ENCODE measurements around the gene FYB1.

DNA sequence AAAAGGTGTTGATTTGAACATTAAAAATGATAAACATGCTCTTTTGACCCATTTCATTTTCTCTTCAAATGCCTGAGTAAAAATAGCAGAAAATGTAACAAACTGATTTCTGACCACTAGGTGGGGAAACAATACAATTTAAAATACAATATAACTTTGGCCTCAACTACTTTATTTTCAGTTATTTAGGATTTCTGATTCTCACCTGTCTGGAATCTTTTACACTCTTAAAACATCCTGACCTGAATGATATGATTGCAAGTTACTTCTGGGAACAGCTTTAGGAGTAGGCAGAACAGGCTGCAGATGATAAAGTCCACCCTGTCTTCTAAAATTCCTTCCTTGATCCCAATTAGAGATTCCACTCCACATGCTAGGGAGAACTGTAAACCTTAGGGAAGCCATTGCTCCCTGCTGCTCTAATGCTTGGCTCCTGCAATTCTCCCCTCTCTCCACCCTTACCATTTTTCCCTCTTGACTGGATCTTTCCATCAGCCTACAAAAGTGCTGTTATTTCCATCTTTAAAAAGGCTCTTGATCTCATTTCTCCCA is 70.3 kb downstream of the FYB1 start:
- TF ChIP-seq, protein P1, sequence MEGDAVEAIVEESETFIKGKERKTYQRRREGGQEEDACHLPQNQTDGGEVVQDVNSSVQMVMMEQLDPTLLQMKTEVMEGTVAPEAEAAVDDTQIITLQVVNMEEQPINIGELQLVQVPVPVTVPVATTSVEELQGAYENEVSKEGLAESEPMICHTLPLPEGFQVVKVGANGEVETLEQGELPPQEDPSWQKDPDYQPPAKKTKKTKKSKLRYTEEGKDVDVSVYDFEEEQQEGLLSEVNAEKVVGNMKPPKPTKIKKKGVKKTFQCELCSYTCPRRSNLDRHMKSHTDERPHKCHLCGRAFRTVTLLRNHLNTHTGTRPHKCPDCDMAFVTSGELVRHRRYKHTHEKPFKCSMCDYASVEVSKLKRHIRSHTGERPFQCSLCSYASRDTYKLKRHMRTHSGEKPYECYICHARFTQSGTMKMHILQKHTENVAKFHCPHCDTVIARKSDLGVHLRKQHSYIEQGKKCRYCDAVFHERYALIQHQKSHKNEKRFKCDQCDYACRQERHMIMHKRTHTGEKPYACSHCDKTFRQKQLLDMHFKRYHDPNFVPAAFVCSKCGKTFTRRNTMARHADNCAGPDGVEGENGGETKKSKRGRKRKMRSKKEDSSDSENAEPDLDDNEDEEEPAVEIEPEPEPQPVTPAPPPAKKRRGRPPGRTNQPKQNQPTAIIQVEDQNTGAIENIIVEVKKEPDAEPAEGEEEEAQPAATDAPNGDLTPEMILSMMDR (IDR thresholded peaks at IDR 0.05): peak; percentile 25 to 37 (median 30)
- no peak for TF ChIP-seq POLR2A (IDR thresholded peaks at IDR 0.05)
